HG02938 (cell line): Measurements from ENCODE around the gene SURF4.

Source experiments
- ATAC-seq: cut with Tn5 transposase; IDR thresholded peaks from one replicate; pipeline ENCODE4 v1.9.1; 2021; ENCODE audit warnings: mild to moderate bottlenecking, moderate library complexity; ENCODE audit not compliant: unreplicated experiment

The SURF4 gene

GRCh38 chr9:133375116-133375723 lies 640 bp downstream of the SURF4 start:
- peak; percentile 9 for ATAC-seq

DNA sequence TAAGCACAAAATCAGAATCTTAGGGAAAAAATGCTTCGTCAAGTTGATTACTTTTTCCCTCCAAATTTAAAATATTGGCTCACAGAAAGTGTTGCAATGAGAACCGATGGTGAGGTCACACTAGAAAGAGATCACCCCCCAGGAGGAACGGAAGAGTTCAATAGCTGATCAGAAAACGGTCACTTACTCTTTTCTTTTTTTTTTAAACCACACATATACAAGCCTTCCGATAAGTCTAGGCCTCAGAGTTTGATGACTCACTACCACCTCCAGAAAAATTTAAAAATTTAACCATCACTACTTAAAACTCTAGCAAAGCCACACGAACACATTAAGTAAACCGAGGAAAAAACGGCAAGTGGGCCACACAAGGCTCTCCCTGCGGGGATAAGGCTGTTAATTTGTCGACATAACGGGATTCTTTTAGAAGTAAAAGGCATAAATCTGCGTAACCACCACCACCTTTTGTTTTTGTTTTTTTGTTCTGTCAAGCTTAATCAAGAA lies 1.2 kb downstream of the SURF4 start:
- ATAC-seq, result no peak

DNA sequence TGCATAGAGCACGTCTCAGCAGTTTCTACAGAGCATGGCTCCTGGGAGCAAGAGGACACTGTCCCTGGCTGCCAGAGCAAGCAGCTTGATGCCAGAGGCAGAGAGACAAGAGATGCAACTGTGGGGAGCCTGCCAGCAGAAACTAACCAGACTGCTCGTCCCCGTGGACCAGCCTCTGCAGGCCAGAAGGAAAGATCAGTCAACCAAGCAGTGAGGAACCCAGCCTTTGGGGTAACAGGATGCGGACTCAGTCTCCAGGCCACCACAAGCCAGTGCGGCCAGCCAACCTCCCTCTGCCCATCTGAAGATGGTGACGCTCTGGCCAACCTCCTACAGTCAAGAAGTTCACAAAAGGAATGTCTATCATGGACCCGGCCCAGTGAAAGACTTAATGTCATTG lies 3.7 kb downstream of the SURF4 start:
- no peak for ATAC-seq

DNA sequence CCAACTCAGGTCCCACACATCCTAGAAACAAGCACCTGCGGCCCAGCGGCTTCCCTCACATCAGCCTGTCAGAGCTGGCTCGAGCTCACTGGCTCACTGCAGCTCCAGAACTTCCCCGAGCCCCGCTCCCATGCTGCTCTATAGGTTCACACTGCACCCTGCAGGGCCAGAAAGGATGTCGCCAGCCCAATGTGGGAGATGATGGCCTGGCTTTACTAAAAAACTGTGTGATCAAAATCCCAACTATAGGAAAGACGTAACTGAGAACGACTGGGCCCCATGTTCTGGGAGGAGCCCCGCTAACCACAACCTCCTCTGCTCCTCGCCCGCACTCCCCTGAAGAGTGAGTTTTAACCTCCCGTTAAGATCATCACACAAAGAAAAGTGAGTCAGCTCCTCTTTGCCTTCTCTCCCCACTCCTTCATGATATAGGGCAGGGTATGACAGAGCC lies 4.6 kb downstream of the SURF4 start:
- ATAC-seq, result no peak

GRCh38 chr9:133370685-133371084 lies 5.2 kb downstream of the SURF4 start:
- no peak for ATAC-seq

GRCh38 chr9:133369933-133370332 lies 5.9 kb downstream of the SURF4 start:
- ATAC-seq, result no peak

- ATAC-seq, result no peak
These were observed 6.4 kb downstream of the SURF4 start for GRCh38 chr9:133369422-133369821.

DNA sequence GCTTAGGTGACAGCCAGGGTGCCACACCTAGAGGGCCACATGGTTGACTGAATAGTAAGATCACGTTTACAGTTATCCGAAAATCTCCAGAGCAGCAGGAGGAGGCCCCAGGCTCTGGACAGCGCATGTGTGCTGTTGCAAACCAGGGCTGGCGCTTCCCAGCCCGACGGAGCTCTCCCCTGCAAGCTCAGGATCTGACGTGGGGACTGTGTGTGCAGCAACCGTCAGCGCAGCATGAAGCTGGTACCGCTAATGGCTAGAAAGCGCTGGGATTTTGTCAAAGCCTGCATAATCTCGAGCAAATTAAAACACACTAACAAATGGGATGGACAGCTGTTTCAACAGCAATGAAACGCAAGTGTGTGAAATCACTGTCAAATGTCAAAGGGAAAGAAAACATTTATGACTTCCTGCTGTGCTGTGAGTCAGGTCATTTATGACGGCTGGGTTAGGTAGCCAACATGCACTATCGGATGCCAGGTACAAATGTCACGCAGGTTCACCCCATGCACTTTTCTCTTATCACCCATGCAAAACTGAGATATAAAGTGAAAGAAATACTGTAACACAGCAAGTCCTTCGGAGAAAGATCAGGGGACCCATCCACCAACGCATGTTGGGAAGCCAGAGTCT lies 7.5 kb downstream of the SURF4 start:
- no peak for ATAC-seq

- no peak for ATAC-seq
These were observed 8.1 kb downstream of the SURF4 start for GRCh38 chr9:133367778-133368177.

DNA sequence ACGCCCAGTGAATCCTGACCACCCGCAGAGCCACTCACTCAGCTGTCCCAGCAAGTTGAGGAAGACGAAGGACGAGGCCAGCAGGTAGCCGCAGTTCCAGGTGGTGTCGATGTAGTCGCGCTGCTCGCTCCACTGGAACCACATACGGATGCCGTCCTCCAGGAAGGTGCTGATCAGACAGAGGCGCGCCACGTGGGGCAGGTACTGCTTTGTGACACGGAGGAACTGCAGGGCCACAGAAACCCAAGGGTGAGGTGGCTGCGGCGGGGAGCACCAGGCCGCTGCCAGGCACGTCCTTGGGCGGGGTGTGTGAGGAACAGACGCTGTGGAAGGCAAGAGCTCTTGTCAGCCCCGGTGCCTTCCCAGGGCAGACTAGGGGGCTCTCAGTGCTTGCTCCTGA lies 8.6 kb downstream of the SURF4 start:
- ATAC-seq, result no peak

GRCh38 chr9:133366435-133366834 lies 9.4 kb downstream of the SURF4 start:
- ATAC-seq, result no peak

- no peak for ATAC-seq
These were observed 13.4 kb downstream of the SURF4 start for GRCh38 chr9:133362359-133363044.

DNA sequence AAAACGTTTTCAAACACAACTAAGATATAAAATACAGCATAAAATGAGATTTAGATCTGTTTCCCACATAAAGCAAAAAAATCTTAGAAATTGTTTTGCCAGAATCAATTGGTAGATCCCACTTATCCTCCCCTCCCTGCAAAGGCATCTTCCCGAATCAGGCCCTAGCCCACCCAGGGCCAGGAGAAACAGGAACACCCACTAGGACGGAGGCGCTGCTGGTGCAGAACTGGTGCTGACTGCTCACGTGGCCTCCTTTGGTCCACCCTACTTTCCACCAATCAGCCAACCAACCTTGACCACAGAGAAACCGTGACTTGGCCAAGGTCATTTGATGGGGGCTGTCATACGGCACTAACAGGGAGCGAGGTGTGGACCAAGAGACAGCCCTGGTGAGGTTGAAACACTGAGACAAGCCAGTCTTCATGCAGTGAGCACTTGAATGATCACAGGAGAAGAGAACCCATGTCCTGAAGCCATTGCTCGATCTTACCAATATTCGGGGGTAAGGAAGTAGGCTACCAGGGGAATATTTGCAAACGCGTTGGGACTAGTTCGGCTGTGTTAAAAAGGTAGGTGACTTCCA lies 14.3 kb downstream of the SURF4 start:
- ATAC-seq, result no peak

DNA sequence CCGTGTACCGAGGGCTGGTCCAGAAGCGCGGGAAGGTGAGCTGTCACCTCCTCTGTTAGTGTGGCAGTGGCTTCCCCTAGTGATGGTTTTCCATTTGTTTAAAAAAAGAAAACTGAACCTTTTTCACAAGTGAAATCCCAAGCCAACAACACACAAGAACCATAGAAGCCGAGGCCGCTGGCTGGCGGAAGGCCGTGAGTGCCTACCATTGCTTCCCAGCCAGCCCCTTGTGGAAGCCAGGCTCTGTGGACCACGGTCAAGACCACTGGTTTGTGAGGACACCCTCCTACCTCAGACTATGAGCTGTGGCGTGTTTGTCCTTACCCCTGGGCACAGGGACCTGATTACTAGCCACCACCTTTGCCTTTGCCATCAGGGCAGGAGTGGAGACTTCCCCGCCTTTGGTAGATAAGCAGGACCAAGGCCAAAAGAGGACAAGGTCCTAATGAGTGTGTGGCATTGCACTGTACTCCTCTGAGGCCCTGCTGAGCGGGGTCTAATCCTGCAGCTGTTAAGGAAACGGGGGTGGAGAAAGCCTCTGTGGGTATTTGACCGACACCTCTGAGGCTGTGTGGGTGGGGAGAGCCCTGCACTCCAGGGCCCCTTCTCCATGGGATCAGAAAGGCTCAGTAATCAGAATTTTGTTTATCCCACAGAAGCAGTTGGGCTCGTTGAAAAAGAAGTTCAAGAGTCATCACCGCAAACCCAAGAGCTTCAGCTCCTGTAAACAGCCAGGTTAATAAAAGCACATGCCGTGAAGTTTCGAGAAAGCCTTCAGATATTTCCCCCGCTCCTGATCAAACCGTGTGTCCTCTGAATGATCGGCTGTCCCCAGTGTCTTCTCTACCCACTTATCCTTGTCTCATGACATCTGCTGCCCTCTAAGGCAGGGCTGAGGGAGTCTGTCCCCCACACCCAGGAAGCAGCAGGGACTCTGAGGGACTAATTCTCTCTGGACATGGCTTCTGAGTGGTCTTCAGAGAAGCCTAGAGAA lies 15.2 kb downstream of the SURF4 start:
- ATAC-seq, result no peak

DNA sequence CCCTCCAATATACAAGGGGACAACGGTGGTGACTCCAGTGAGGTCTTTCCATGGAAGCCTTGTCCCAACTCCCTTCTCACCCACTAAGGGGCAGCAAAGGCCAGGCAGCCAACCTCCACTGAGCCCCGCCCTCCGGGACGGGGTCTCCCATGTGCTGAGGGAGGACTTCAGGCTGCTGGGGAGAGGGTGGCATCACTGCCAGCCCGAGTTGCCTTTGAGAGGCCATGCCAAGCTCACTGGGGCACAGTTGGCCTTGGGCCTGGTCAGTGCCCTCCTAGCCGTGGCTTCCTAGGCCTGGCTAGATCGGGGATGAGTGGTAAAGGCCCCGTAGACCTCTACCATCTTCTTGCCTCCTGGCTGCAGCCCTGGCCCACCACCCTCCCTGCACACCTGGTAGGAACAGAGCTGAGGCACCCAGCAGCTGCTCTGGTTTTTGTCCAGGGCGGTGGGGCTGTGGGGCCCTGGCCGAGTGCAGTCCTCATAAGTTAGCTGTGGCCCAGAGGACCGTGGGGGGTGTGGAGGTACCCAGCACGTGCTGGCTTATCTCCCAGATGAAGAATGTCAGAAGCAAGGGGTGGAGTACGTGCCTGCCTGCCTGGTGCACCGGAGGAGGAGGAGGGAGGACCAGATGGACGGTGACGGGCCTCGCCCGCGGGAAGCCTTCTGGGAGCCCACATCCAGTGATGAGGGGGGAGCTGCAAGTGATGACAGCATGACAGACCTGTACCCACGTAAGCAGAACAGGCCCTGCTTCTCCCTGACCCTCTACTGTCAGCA lies 16.3 kb downstream of the SURF4 start:
- no peak for ATAC-seq

GRCh38 chr9:133357656-133358055 lies 18.2 kb downstream of the SURF4 start:
- no peak for ATAC-seq

- no peak for ATAC-seq
These were observed 19.3 kb downstream of the SURF4 start, which contains the start of the genes SURF1 and SURF2 for GRCh38 chr9:133356391-133357091. TSS of gene SURF1 (minus strand) at chr9:133356487. CDS start at chr9:133356453, 34 bp downstream. TSS of gene SURF2 (plus strand) at chr9:133356550. CDS start at chr9:133356593, 43 bp downstream.

- ATAC-seq, result no peak
These were observed 19.9 kb downstream of the SURF4 start for GRCh38 chr9:133355881-133356357.

- no peak for ATAC-seq
These were observed 21.1 kb downstream of the SURF4 start for GRCh38 chr9:133354766-133355165.
